Astrocyte (in vitro differentiated cells and primary cell): ENCODE measurements around the gene SIRT5.

Source experiments
- CTCF ChIP-seq: IDR thresholded peaks from 2 replicates; pipeline ENCODE4 v1.5.1; 2011; ENCODE audit warnings: low read depth, mild to moderate bottlenecking, inconsistent platforms, low read length, moderate library complexity; ENCODE audit not compliant: insufficient read depth
- EZH2 ChIP-seq: IDR thresholded peaks from 2 replicates; pipeline ENCODE4 v1.6.1; 2012; ENCODE audit warnings: mild to moderate bottlenecking, low read length, inconsistent platforms; ENCODE audit not compliant: insufficient read depth

GRCh38 chr6:13633343-13633742, 58.9 kb downstream of the SIRT5 start:
- TF ChIP-seq CTCF (no peak), EZH2 (no peak)
